MM.1S (cell line): ENCODE results near the gene CLN5.

Experiments
- DNase-seq: peaks from one replicate; pipeline ENCODE4 v3.0.0-alpha.2; 2015
- H2AFZ ChIP-seq: fragments of 300-600 bp; sonication (generic); 2 replicates; pipeline ENCODE4 v1.6.0; 2016; ENCODE audit warnings: antibody characterized with exemption, low read length
- H3F3A ChIP-seq: fragments of 300-600 bp; sonication (generic); 2 replicates; pipeline ENCODE4 v1.6.1; 2016; ENCODE audit warnings: mild to moderate bottlenecking, antibody characterized with exemption, low read length, moderate library complexity, mixed read lengths; ENCODE audit not compliant: insufficient read depth
- H3K27ac ChIP-seq: fragments of 300-600 bp; sonication (generic); 2 replicates; pipeline ENCODE4 v1.5.1; 2016; ENCODE audit warnings: mild to moderate bottlenecking, low read length
- H3K27me3 ChIP-seq: fragments of 300-600 bp; sonication (generic); replicated peaks from 2 replicates; pipeline ENCODE4 v1.6.0; 2016; ENCODE audit warnings: low read length; ENCODE audit not compliant: insufficient read depth
- H3K36me3 ChIP-seq: fragments of 300-600 bp; sonication (generic); replicated peaks from 2 replicates; pipeline ENCODE4 v1.6.1; 2016; ENCODE audit warnings: mild to moderate bottlenecking, low read length, mixed read lengths; ENCODE audit not compliant: insufficient read depth
- H3K4me1 ChIP-seq: fragments of 300-600 bp; sonication (generic); 2 replicates; pipeline ENCODE4 v1.6.1; 2016; ENCODE audit warnings: low read length, mixed read lengths
- H3K4me2 ChIP-seq: fragments of 300-600 bp; sonication (generic); 2 replicates; pipeline ENCODE4 v1.6.0; 2016; ENCODE audit warnings: low read depth, low read length
- H3K4me3 ChIP-seq: fragments of 300-600 bp; sonication (generic); 2 replicates; pipeline ENCODE4 v1.5.1; 2016; ENCODE audit warnings: low read length, mixed read lengths
- H3K79me2 ChIP-seq: fragments of 300-600 bp; sonication (generic); 2 replicates; pipeline ENCODE4 v1.6.1; 2016; ENCODE audit warnings: mixed run types, low read length, mixed read lengths
- H3K9ac ChIP-seq: fragments of 300-600 bp; sonication (generic); 2 replicates; pipeline ENCODE4 v1.6.1; 2016; ENCODE audit warnings: low read length, mixed read lengths
- H3K9me2 ChIP-seq: fragments of 300-600 bp; sonication (generic); replicated peaks from 2 replicates; pipeline ENCODE4 v1.6.1; 2016; ENCODE audit warnings: mild to moderate bottlenecking, low read length, mixed read lengths; ENCODE audit not compliant: insufficient read depth
- H3K9me3 ChIP-seq: fragments of 300-600 bp; sonication (generic); replicated peaks from 2 replicates; pipeline ENCODE4 v1.6.1; 2016; ENCODE audit warnings: mild to moderate bottlenecking, low read length, mixed read lengths; ENCODE audit not compliant: insufficient read depth
- H4K20me1 ChIP-seq: fragments of 300-600 bp; sonication (generic); 2 replicates; pipeline ENCODE4 v1.6.1; 2016; ENCODE audit warnings: mild to moderate bottlenecking, low read length, moderate library complexity, mixed read lengths; ENCODE audit not compliant: insufficient read depth
- CTCF ChIP-seq: fragments of 300-600 bp; sonication (generic); IDR thresholded peaks from 2 replicates; pipeline ENCODE4 v1.5.1; 2016; ENCODE audit warnings: antibody characterized with exemption, low read length, mixed read lengths
- EZH2 ChIP-seq: fragments of 300-600 bp; sonication (generic); optimal IDR thresholded peaks from 2 replicates; pipeline ENCODE3; 2017; ENCODE audit warnings: low read depth, mild to moderate bottlenecking, antibody characterized with exemption, low read length, mixed read lengths
- EZH2phosphoT487 ChIP-seq: fragments of 300-600 bp; sonication (generic); IDR thresholded peaks from 2 replicates; pipeline ENCODE4 v1.6.1; 2018; ENCODE audit warnings: antibody characterized with exemption, low read length

The CLN5 gene

GRCh38 chr13:77014906-77015685, 23.2 kb downstream of the CLN5 start:
- Histone ChIP-seq H3K9me2 (no peaks in the 10 kb centered on the region), H3K4me2 (no peak overlapping the region), H3K4me1 (peaks cover 9% of the 10 kb centered on the region; the same call in 1 of the 2 replicates), H3K9ac (no peak overlapping the region), H3K27me3 (no peaks in the 10 kb centered on the region), H3K4me3 (no peak overlapping the region), H2AFZ (no peak overlapping the region), H3K27ac (no peak overlapping the region), H3F3A (no peaks in the 10 kb centered on the region), H3K79me2 (peaks cover 87% of the 10 kb centered on the region), H4K20me1 (no peaks in the 10 kb centered on the region; the same call in 1 of the 2 replicates), H3K36me3 (peaks cover 31% of the 10 kb centered on the region), H3K9me3 (no peaks in the 10 kb centered on the region)
- TF ChIP-seq EZH2 (no peak), CTCF (no peak), EZH2phosphoT487 (no peak)
- no peak for DNase-seq

DNA sequence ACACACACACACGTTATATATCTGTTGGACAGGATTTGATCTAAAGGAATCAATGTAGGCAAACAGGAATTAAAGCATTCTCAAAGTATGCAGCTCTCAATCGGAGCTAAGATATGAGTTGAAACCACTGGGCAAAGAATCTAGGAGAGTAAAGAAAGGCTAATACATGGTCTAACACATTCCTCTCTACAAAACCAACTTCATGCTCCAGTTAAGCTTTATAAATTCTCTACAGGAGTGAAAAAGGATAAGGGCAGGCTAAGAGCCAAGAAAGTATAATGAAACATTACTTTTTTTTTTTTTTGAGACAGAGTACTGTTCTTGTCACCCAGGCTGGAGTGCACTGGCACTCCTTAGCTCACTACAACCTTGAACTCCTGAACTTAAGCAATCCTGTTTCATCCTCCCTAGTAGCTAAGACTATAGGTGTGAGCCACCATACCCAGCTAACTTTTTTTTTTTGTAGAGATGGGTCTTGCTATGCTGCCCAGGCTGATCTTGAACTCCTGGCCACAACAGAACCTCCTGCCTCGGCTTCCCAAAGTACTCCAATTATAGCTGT, 24.5 kb downstream of the CLN5 start:
- H3K4me2 ChIP-seq, result no peak overlapping the region
- DNase-seq, result no peak
- no peak overlapping the region for H2AFZ ChIP-seq
- peaks cover 90% of the 10 kb centered on the region for H3K79me2 ChIP-seq
- H3K27me3 ChIP-seq, result no peaks in the 10 kb centered on the region
- no peak overlapping the region for H3K4me3 ChIP-seq
- peaks cover 25% of the 10 kb centered on the region; the same call in 1 of the 2 replicates for H3K36me3 ChIP-seq
- H3K4me1 ChIP-seq, result peaks cover 12% of the 10 kb centered on the region; the same call in 1 of the 2 replicates
- TF ChIP-seq EZH2phosphoT487 (no peak), CTCF (no peak), EZH2 (no peak)
- H3K9me3 ChIP-seq, result no peaks in the 10 kb centered on the region
- no peaks in the 10 kb centered on the region; the same call in 1 of the 2 replicates for H4K20me1 ChIP-seq
- no peak overlapping the region for H3K27ac ChIP-seq
- H3K9me2 ChIP-seq, result no peaks in the 10 kb centered on the region
- H3F3A ChIP-seq, result no peaks in the 10 kb centered on the region
- no peak overlapping the region for H3K9ac ChIP-seq

DNA sequence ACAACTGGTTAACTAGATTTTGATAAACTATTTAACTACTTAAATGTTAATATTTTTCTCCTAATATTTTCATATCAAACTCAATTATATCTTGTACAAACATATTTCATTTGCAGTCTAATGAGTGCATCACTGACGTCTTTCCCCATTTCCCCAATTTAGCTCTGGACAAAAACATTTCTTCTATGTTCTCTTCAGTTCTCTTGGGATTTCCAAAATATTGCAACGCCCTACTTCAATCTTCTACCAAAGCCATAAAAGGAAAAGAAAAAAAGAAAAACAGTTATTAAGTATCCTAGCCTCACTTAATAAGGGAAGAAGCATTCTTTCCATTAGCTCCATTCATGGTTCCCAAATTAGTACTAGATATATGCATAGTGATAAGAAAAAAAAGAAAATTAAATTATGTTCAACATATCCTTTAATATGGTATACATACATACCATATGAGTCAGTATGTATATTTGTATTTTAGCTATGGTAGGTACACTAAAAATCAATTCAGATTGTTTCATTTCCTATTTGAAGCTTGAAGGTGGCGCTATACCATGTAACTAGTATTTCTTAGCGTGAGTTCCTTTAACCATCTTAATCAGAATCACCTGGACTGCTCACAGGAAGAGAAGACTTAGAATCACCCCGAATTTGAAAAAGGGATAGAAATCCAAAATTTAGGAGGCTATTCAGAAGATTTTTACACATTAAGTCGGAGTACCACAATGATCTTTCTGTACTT, 25.2 kb downstream of the CLN5 start:
- Histone ChIP-seq H4K20me1 (no peaks in the 10 kb centered on the region; the same call in 1 of the 2 replicates), H3K4me3 (no peak overlapping the region), H3K9me2 (no peaks in the 10 kb centered on the region), H3K9me3 (no peaks in the 10 kb centered on the region), H3K9ac (no peak overlapping the region), H3F3A (no peaks in the 10 kb centered on the region), H3K4me2 (no peak overlapping the region), H3K4me1 (peaks cover 12% of the 10 kb centered on the region; the same call in 1 of the 2 replicates), H3K27me3 (no peaks in the 10 kb centered on the region), H3K79me2 (peaks cover 90% of the 10 kb centered on the region), H3K36me3 (peaks cover 20% of the 10 kb centered on the region; the same call in 1 of the 2 replicates), H2AFZ (no peak overlapping the region), H3K27ac (no peak overlapping the region)
- no peak for DNase-seq
- no peak for TF ChIP-seq EZH2phosphoT487
